Measurements from ENCODE around the gene SPACA4. TPM values are rescaled to one million over a fixed set of nuclear protein-coding genes. Genes with fewer than 3 reads are reported as not detected.

SPACA4 gene
- total RNA-seq, 1 experiment from 2014 or later: not detected

- DNase-seq: no peak
- H3K27ac Mint-ChIP-seq (ENCODE audit: unreplicated experiment): no peak overlapping the region
These were observed 50.4 kb downstream of the SPACA4 start for GRCh38 chr19:48656840-48657474.

More at GRCh38 chr19:48656840-48657474, 50.4 kb downstream of the SPACA4 start:
- peaks cover 9% of the 10 kb centered on the region for H3K36me3 Mint-ChIP-seq (ENCODE audit: insufficient read depth, unreplicated experiment)
- POLR2A ChIA-PET: no interaction called here
- no peaks in the 10 kb centered on the region for H3K36me3 ChIP-seq (ENCODE audit: control insufficient read depth, insufficient read depth, low read length)
- no peaks in the 10 kb centered on the region for H3K9me3 Mint-ChIP-seq (ENCODE audit: unreplicated experiment)
- H3K27me3 Mint-ChIP-seq (ENCODE audit: insufficient read depth, unreplicated experiment): no peaks in the 10 kb centered on the region
- no peaks in the 10 kb centered on the region for H3K27me3 ChIP-seq (replicated peaks; ENCODE audit: control insufficient read depth, insufficient read depth, low read length)
- peaks cover 10% of the 10 kb centered on the region; the same call in 1 of the 2 replicates for H3K4me1 ChIP-seq
- CTCF ChIA-PET: no interaction called here
- no peak overlapping the region for H3K4me3 Mint-ChIP-seq (ENCODE audit: unreplicated experiment)
- no peaks in the 10 kb centered on the region for H3K9me3 ChIP-seq
- H3K4me1 Mint-ChIP-seq (ENCODE audit: low read depth, unreplicated experiment): no peaks in the 10 kb centered on the region
- TF ChIP-seq CTCF (IDR thresholded peaks at IDR 0.05; ENCODE audit: insufficient read depth in 1 of 2, low read depth in 1 of 2, low read length in 1 of 2, severe bottlenecking in 1 of 2, unreplicated experiment in 1 of 2): no peak
- no TSS peak for BruUV-seq (replicated peaks)
- intact Hi-C loops (cut with micrococcal nuclease; ENCODE audit: unreplicated experiment): no loop called here
- no peak overlapping the region for H3K4me3 ChIP-seq (ENCODE audit: low read depth, low read length)

Other genes starting within 250 kb of the SPACA4 start
- gene TMEM143, start 242.8 kb upstream of the SPACA4 start, total RNA-seq (2022): 20.4 and 24.4 TPM in 2 replicates
- 0.32 TPM in 1 of 2 replicates, not detected in the other for gene SYNGR4, start 242.4 kb upstream of the SPACA4 start, total RNA-seq (2022)
- gene KDELR1, start 215.2 kb upstream of the SPACA4 start, total RNA-seq (2022): 375 and 381 TPM in 2 replicates
- gene GRIN2D, start 213.1 kb upstream of the SPACA4 start, total RNA-seq (2022): 6.5 and 7.3 TPM in 2 replicates
- gene GRWD1, start 160.8 kb upstream of the SPACA4 start, total RNA-seq (2022): 77.3 and 77.4 TPM in 2 replicates
- 3.6 and 3.9 TPM in 2 replicates for gene KCNJ14, start 151.2 kb upstream of the SPACA4 start, total RNA-seq (2022)
- gene CYTH2, start 137.4 kb upstream of the SPACA4 start, total RNA-seq (2022): 74.6 and 81.3 TPM in 2 replicates
- gene LMTK3, start 94.9 kb upstream of the SPACA4 start, total RNA-seq (2022): 22.4 and 22.6 TPM in 2 replicates
- 1.00 and 1.4 TPM in 2 replicates for gene SULT2B1, start 54.6 kb upstream of the SPACA4 start, total RNA-seq (2022)
- gene FAM83E, start 8.3 kb downstream of the SPACA4 start, total RNA-seq (2022): 5.8 and 6.8 TPM in 2 replicates
- 1,812 and 1,896 TPM in 2 replicates for gene RPL18, start 12.4 kb downstream of the SPACA4 start, total RNA-seq (2022)
- 134 and 140 TPM in 2 replicates for gene SPHK2, start 12.8 kb downstream of the SPACA4 start, total RNA-seq (2022)
- gene DBP, start 30.6 kb downstream of the SPACA4 start, total RNA-seq (2022): 17.4 and 17.7 TPM in 2 replicates
- gene CA11, start 39.4 kb downstream of the SPACA4 start, total RNA-seq (2022): 10.5 and 15.9 TPM in 2 replicates
- 0.12 and 0.34 TPM in 2 replicates for gene NTN5, start 66.3 kb downstream of the SPACA4 start, total RNA-seq (2022)
- gene FUT2, start 89.2 kb downstream of the SPACA4 start, total RNA-seq (2022): 13.5 and 16.3 TPM in 2 replicates
- gene MAMSTR, start 113.0 kb downstream of the SPACA4 start, total RNA-seq (2022): 1.7 and 1.9 TPM in 2 replicates
- gene RASIP1, start 133.9 kb downstream of the SPACA4 start, total RNA-seq (2022): 5.4 and 5.9 TPM in 2 replicates
- 8.9 and 10.3 TPM in 2 replicates for gene IZUMO1, start 140.2 kb downstream of the SPACA4 start, total RNA-seq (2022)
- 26.1 and 30.5 TPM in 2 replicates for gene FUT1, start 145.9 kb downstream of the SPACA4 start, total RNA-seq (2022)
- 1.9 and 3.0 TPM in 2 replicates for gene FGF21, start 148.8 kb downstream of the SPACA4 start, total RNA-seq (2022)
- gene BCAT2, start 204.3 kb downstream of the SPACA4 start, total RNA-seq (2022): 106 and 109 TPM in 2 replicates
- gene HSD17B14, start 229.7 kb downstream of the SPACA4 start, total RNA-seq (2022): 27.8 and 30.8 TPM in 2 replicates